DND-41 (cell line): ENCODE data around the gene TMOD4.

Experiments used
- ATAC-seq: fragments of 200-7000 bp; cut with Tn5 transposase; 3 replicates; pipeline ENCODE4 v1.9.1; 2021; ENCODE audit warnings: low read depth; ENCODE audit not compliant: insufficient read depth
- DNase-seq: peaks from one replicate; pipeline ENCODE4 v3.0.0-alpha.2; 2020
- H2AFZ ChIP-seq: 2 replicates; pipeline ENCODE4 v1.6.0; 2012; ENCODE audit warnings: low read depth, low read length
- H3K27ac ChIP-seq: 2 replicates; pipeline ENCODE4 v1.5.1; 2012; ENCODE audit warnings: low read length, inconsistent platforms
- H3K27me3 ChIP-seq: fragments of 200-600 bp; sonication (generic); 2 replicates; pipeline ENCODE4 v1.6.0; 2012; ENCODE audit warnings: low read length, mild to moderate bottlenecking, inconsistent platforms; ENCODE audit not compliant: insufficient read depth, poor library complexity
- H3K36me3 ChIP-seq: 2 replicates; pipeline ENCODE4 v1.5.1; 2012; ENCODE audit warnings: low read length, inconsistent platforms; ENCODE audit not compliant: insufficient read depth
- H3K4me1 ChIP-seq: 2 replicates; pipeline ENCODE4 v1.5.1; 2012; ENCODE audit warnings: mild to moderate bottlenecking, low read length; ENCODE audit not compliant: insufficient read depth
- H3K4me2 ChIP-seq: 2 replicates; pipeline ENCODE4 v1.6.0; 2012; ENCODE audit warnings: mild to moderate bottlenecking, moderate library complexity, low read length, inconsistent platforms; ENCODE audit not compliant: insufficient read depth
- H3K4me3 ChIP-seq, 2 experiments: fragments of 200-600 bp in 1 of 2; shearing (Covaris generic) in 1 of 2; 2 replicates each; pipeline ENCODE4 v1.5.1; 2012 to 2016; ENCODE audit warnings: inconsistent platforms in 2 of 2, low read length in 2 of 2, mild to moderate bottlenecking in 2 of 2, low read depth in 1 of 2, moderate library complexity in 1 of 2
- H3K79me2 ChIP-seq: 2 replicates; pipeline ENCODE4 v1.6.0; 2012; ENCODE audit warnings: low read length, inconsistent platforms; ENCODE audit not compliant: insufficient read depth
- H3K9ac ChIP-seq: 2 replicates; pipeline ENCODE4 v1.6.0; 2012; ENCODE audit warnings: low read depth, mild to moderate bottlenecking, inconsistent platforms, low read length, moderate library complexity
- H3K9me3 ChIP-seq: 2 replicates; pipeline ENCODE4 v1.5.1; 2012; ENCODE audit warnings: low read length, moderate library complexity, mild to moderate bottlenecking, inconsistent platforms; ENCODE audit not compliant: insufficient read depth, severe bottlenecking
- H4K20me1 ChIP-seq: 2 replicates; pipeline ENCODE4 v1.6.0; 2012; ENCODE audit warnings: low read length; ENCODE audit not compliant: insufficient read depth
- EZH2 ChIP-seq: IDR thresholded peaks from 3 replicates; pipeline ENCODE4 v1.6.1; 2012; ENCODE audit warnings: borderline replicate concordance, low read depth, mild to moderate bottlenecking, moderate library complexity, low read length, inconsistent platforms; ENCODE audit not compliant: severe bottlenecking
- TF ChIP-seq, protein P1 (sequence below): IDR thresholded peaks from 2 replicates; pipeline ENCODE4 v1.5.1; 2012; ENCODE audit warnings: borderline replicate concordance, low read length, moderate library complexity, mild to moderate bottlenecking; ENCODE audit not compliant: poor library complexity, severe bottlenecking; ENCODE audit errors: extremely low read depth

Gene TMOD4

DNA sequence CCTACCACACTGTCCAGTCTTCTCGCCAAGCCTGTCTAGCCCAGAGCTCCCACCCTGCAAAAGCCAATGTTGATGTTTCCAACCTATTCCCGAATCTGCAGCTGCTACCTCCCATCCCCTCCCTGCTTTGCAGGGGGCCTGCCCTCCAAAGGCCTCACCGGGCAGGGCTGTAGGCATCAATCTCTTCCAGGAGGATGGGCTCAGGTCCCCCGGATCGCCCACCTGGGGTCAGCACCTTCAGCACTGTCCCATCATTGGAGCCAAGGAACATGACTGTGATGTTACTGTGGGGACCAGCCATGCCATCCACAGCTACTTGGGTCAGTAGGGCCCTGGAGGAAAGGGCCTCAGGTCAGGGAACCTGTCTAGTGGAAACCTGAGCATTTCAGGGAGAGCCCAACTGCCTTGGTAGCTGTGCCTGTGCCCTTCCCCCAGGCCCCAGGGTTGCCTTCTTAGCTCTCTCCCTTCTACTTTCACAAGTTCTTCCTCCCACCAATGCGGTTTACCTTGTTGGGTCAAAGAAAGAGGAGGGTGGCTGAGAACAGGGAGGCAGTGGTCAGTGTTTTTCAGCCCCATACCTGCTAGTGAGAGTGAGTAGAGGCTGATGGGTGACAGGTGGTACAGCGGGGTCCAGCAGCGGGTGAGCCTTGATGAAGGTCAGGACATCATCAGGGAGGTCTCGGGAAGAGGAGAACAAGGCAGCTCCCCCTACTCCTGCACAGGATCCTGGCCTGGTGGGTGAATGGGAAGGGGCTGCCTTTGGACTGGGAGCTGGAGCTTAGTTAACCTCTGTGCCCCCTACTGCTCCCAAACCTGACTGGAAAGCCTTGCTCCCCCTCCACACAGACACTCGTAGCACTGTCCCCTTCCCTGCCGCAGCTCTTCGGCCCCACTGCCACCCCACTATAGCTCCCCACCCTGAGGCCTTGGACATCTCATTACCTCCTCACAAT is 40.1 kb downstream of the TMOD4 start:
- no peaks in the 10 kb centered on the region for H3K9me3 ChIP-seq
- no peak overlapping the region for H3K27ac ChIP-seq
- H4K20me1 ChIP-seq = no peaks in the 10 kb centered on the region
- H3K4me1 ChIP-seq = no peaks in the 10 kb centered on the region
- no peak for ATAC-seq
- H3K4me2 ChIP-seq = no peak overlapping the region
- no peaks in the 10 kb centered on the region for H3K36me3 ChIP-seq
- TF ChIP-seq, protein P1, sequence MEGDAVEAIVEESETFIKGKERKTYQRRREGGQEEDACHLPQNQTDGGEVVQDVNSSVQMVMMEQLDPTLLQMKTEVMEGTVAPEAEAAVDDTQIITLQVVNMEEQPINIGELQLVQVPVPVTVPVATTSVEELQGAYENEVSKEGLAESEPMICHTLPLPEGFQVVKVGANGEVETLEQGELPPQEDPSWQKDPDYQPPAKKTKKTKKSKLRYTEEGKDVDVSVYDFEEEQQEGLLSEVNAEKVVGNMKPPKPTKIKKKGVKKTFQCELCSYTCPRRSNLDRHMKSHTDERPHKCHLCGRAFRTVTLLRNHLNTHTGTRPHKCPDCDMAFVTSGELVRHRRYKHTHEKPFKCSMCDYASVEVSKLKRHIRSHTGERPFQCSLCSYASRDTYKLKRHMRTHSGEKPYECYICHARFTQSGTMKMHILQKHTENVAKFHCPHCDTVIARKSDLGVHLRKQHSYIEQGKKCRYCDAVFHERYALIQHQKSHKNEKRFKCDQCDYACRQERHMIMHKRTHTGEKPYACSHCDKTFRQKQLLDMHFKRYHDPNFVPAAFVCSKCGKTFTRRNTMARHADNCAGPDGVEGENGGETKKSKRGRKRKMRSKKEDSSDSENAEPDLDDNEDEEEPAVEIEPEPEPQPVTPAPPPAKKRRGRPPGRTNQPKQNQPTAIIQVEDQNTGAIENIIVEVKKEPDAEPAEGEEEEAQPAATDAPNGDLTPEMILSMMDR = no peak
- TF ChIP-seq EZH2 = no peak
- H3K4me3 ChIP-seq = no peak overlapping the region
- no peaks in the 10 kb centered on the region for H3K27me3 ChIP-seq
- no peak overlapping the region for H3K9ac ChIP-seq
- no peak for DNase-seq
- H2AFZ ChIP-seq = no peak overlapping the region
- H3K79me2 ChIP-seq = no peaks in the 10 kb centered on the region

DNA sequence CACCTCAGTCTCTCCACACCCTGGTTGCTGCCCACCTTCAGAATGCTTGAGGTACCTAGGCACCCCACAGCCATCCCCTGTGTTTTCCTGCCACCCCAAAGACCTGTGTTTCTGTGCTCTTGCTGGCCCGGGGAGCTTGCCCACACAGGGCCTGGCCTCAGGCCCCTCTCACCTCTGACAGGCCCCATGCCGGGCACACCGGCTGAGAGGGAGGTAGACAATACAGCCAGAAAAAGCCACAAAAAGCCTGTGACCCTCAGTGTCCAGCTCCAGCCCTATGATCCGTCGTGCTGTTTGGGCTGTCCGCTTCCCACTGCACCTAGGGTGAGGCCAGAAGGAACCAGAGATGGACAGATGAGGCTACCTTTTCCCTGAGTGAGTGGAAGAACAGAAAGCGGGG is 40.8 kb downstream of the TMOD4 start:
- no peak for TF ChIP-seq EZH2
- TF ChIP-seq, protein P1 = no peak
- Histone ChIP-seq H2AFZ (no peak overlapping the region), H4K20me1 (no peaks in the 10 kb centered on the region), H3K79me2 (no peaks in the 10 kb centered on the region), H3K4me2 (no peak overlapping the region), H3K9me3 (no peaks in the 10 kb centered on the region), H3K9ac (no peak overlapping the region), H3K4me1 (no peaks in the 10 kb centered on the region), H3K36me3 (no peaks in the 10 kb centered on the region), H3K4me3 (no peak overlapping the region), H3K27ac (no peak overlapping the region), H3K27me3 (no peaks in the 10 kb centered on the region)
- no peak for ATAC-seq
- DNase-seq = no peak

DNA sequence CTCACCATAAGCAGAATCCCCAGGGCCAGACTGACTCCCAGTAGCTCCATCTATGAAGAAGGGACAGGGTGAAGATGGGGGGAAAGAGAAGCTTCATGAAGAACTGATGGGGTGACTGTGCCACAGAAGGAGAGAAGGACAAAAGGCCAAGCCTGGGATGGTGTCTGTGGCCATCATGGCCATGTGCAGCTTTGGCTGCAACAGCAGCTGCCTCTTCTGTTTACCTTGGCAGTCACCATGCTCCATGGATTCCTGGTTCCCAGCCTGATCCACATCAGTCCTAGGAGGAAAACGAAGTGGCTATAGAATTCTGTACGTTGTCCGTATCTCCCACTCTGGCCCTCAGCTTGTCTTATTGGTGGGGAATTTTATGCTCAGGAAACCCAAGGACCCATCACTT is 41.4 kb downstream of the TMOD4 start:
- no peaks in the 10 kb centered on the region for H4K20me1 ChIP-seq
- H2AFZ ChIP-seq = no peak overlapping the region
- no peak overlapping the region for H3K4me3 ChIP-seq
- ATAC-seq = no peak
- no peaks in the 10 kb centered on the region for H3K4me1 ChIP-seq
- no peak overlapping the region for H3K4me2 ChIP-seq
- H3K9me3 ChIP-seq = no peaks in the 10 kb centered on the region
- H3K27me3 ChIP-seq = no peaks in the 10 kb centered on the region
- H3K27ac ChIP-seq = no peak overlapping the region
- no peaks in the 10 kb centered on the region for H3K79me2 ChIP-seq
- DNase-seq = no peak
- no peak for TF ChIP-seq EZH2
- TF ChIP-seq, protein P1 = no peak
- H3K36me3 ChIP-seq = no peaks in the 10 kb centered on the region
- H3K9ac ChIP-seq = no peak overlapping the region
